Suppressor macrophage treated with lipopolysaccharide for 4 hours (primary cell): Measurements from ENCODE around the gene MAP1A.
"Not testable (repeated sequence)": the region's sequence is repeated elsewhere in the genome, so short reads cannot be mapped to it uniquely, and the experiment has no call there.

Experiments
- DNase-seq: peaks from one replicate; pipeline ENCODE4 v3.0.0-alpha.2; 2020

The MAP1A gene

GRCh38 chr15:43531018-43531670 lies 13.7 kb downstream of the MAP1A start:
- no peak for DNase-seq

- DNase-seq, result not testable (repeated sequence)
These were observed 15.4 kb downstream of the MAP1A start for GRCh38 chr15:43532826-43533225.

- DNase-seq, result no peak
These were observed 17.5 kb downstream of the MAP1A start for GRCh38 chr15:43534897-43535296.

GRCh38 chr15:43538091-43538490 lies 20.7 kb downstream of the MAP1A start:
- DNase-seq, result no peak

- DNase-seq, result no peak
These were observed 24.4 kb downstream of the MAP1A start for GRCh38 chr15:43541785-43542184.

- no peak for DNase-seq
These were observed 26.9 kb downstream of the MAP1A start for GRCh38 chr15:43544266-43544665.

- DNase-seq, result no peak
These were observed 28.0 kb downstream of the MAP1A start for GRCh38 chr15:43545426-43545825.

GRCh38 chr15:43547539-43547938 lies 30.1 kb downstream of the MAP1A start:
- no peak for DNase-seq

- DNase-seq, result no peak
These were observed 33.3 kb downstream of the MAP1A start for GRCh38 chr15:43550527-43551363.

GRCh38 chr15:43552256-43552655 lies 34.8 kb downstream of the MAP1A start:
- DNase-seq, result no peak

GRCh38 chr15:43552986-43553385 lies 35.6 kb downstream of the MAP1A start:
- DNase-seq, result no peak

- DNase-seq, result not testable (repeated sequence)
These were observed 45.3 kb downstream of the MAP1A start for GRCh38 chr15:43562753-43563152.

GRCh38 chr15:43563793-43564192 lies 46.4 kb downstream of the MAP1A start:
- DNase-seq, result not testable (repeated sequence)

- not testable (repeated sequence) for DNase-seq
These were observed 49.2 kb downstream of the MAP1A start for GRCh38 chr15:43566615-43567014.

- DNase-seq, result not testable (repeated sequence)
These were observed 57.2 kb downstream of the MAP1A start for GRCh38 chr15:43574607-43575006.
